GM12878 (cell line): ENCODE results near the gene C10orf90.

Source experiments
- ASH2L ChIP-seq: fragments of 300-600, 200-600 bp; sonication (generic); IDR thresholded peaks from 2 replicates; pipeline ENCODE4 v1.6.1; 2017; ENCODE audit warnings: low read depth, mild to moderate bottlenecking, borderline replicate concordance
- BHLHE40 ChIP-seq, 2 experiments: fragments of 450-650 bp in 1 of 2; IDR thresholded peaks; 2 replicates each; pipeline ENCODE4 v1.6.1; 2011 to 2017; ENCODE audit warnings: low read depth in 2 of 2, borderline replicate concordance in 1 of 2, improper control_type of control experiment in 1 of 2, low read length in 1 of 2, mild to moderate bottlenecking in 1 of 2
- CREM ChIP-seq: IDR thresholded peaks from 2 replicates; pipeline ENCODE4 v1.6.1; 2014; ENCODE audit warnings: antibody characterized with exemption, low read depth
- EZH2 ChIP-seq: IDR thresholded peaks from 2 replicates; pipeline ENCODE4 v1.6.1; 2012; ENCODE audit warnings: low read depth, mild to moderate bottlenecking, control low read depth, inconsistent platforms, low read length, borderline replicate concordance; ENCODE audit not compliant: control insufficient read depth
- KDM1A ChIP-seq: fragments of 200-600 bp; sonication (generic); IDR thresholded peaks from 2 replicates; pipeline ENCODE4 v1.6.1; 2016; ENCODE audit warnings: borderline replicate concordance
- MYC ChIP-seq: IDR thresholded peaks from 2 replicates; pipeline ENCODE4 v1.6.1; 2011; ENCODE audit warnings: mild to moderate bottlenecking, low read length, moderate library complexity, inconsistent platforms; ENCODE audit not compliant: insufficient read depth, insufficient replicate concordance, insufficient read length, severe bottlenecking
- POLR2A ChIP-seq: IDR thresholded peaks from 2 replicates; pipeline ENCODE4 v1.6.1; 2011; ENCODE audit warnings: low read depth, mild to moderate bottlenecking, low read length
- RAD21 ChIP-seq: IDR thresholded peaks from 2 replicates; pipeline ENCODE4 v1.6.1; 2011; ENCODE audit warnings: mild to moderate bottlenecking, low read depth, low read length, moderate library complexity; ENCODE audit not compliant: insufficient read depth
- RAD51 ChIP-seq: fragments of 450-650 bp; IDR thresholded peaks from 2 replicates; pipeline ENCODE4 v1.6.1; 2016; ENCODE audit warnings: moderate library complexity, mild to moderate bottlenecking, inconsistent platforms
- TAF1 ChIP-seq: IDR thresholded peaks from 2 replicates; pipeline ENCODE4 v1.6.1; 2011; ENCODE audit warnings: mild to moderate bottlenecking, low read depth, low read length, borderline replicate concordance
- TF ChIP-seq, protein P1 (sequence below): IDR thresholded peaks from 2 replicates; pipeline ENCODE4 v1.6.1; 2011; ENCODE audit warnings: borderline replicate concordance, low read depth, mild to moderate bottlenecking, moderate library complexity, mixed read lengths, low read length; ENCODE audit not compliant: insufficient read depth; ENCODE audit errors: extremely low read length
- TF ChIP-seq, protein P2 (sequence below), 3 experiments: IDR thresholded peaks in 2 of 3; conservative IDR thresholded peaks in 1 of 3; 2 replicates each; pipeline ENCODE4 v1.5.1; 2011; ENCODE audit warnings: low read depth in 3 of 3, low read length in 3 of 3, mild to moderate bottlenecking in 3 of 3, control low read depth in 2 of 3, moderate library complexity in 2 of 3, inconsistent platforms in 1 of 3, mixed read lengths in 1 of 3; ENCODE audit not compliant: control insufficient read depth in 2 of 3, insufficient read depth in 1 of 3; ENCODE audit errors: extremely low read depth in 1 of 3

DNA sequence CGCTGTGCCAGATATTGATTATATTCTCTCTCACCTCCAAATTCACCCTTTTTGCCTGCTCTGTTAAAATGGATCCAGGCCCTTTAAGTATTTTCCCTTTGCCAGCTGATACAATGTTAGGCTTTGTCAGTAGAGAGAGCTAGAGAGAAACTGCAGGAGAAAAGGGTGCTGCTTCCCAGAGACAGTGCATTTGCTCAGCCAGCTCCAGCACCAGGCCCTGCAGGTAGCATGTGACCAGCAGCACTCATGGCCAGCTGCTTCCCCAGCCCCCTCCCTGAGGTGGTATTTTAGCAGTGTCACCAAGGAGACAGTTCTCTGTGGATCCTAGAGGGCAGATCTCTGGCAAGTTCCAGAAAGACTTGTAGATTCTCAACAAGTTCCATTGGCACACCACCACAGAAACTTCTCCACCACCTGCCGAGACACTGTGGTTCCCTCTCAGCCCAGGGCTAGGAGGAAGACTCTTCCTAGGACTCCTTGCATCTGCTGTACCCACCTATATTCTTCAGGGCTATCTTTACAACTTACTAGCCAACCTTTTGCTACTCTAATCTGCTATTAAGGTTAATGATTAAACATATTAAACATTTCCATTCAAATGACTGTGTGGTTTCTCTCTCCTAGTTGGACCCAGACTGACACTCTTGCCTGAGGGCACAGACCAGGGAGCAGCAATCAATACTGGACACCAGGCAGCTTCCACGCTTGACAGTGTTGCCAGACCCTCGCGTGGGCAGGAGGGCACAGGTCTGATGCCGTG lies 246.6 kb downstream of the C10orf90 start:
- TF ChIP-seq, protein P1, sequence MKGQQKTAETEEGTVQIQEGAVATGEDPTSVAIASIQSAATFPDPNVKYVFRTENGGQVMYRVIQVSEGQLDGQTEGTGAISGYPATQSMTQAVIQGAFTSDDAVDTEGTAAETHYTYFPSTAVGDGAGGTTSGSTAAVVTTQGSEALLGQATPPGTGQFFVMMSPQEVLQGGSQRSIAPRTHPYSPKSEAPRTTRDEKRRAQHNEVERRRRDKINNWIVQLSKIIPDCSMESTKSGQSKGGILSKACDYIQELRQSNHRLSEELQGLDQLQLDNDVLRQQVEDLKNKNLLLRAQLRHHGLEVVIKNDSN: no peak
- TF ChIP-seq RAD21 (no peak), ASH2L (no peak), CREM (no peak), BHLHE40 (IDR thresholded peaks at IDR 0.05; ENCODE audit: borderline replicate concordance in 1 of 2, low read depth in 2 of 2, low read length in 1 of 2) (no peak), EZH2 (no peak), TAF1 (no peak), MYC (no peak), RAD51 (no peak), POLR2A (no peak), KDM1A (no peak)
- TF ChIP-seq, protein P2, sequence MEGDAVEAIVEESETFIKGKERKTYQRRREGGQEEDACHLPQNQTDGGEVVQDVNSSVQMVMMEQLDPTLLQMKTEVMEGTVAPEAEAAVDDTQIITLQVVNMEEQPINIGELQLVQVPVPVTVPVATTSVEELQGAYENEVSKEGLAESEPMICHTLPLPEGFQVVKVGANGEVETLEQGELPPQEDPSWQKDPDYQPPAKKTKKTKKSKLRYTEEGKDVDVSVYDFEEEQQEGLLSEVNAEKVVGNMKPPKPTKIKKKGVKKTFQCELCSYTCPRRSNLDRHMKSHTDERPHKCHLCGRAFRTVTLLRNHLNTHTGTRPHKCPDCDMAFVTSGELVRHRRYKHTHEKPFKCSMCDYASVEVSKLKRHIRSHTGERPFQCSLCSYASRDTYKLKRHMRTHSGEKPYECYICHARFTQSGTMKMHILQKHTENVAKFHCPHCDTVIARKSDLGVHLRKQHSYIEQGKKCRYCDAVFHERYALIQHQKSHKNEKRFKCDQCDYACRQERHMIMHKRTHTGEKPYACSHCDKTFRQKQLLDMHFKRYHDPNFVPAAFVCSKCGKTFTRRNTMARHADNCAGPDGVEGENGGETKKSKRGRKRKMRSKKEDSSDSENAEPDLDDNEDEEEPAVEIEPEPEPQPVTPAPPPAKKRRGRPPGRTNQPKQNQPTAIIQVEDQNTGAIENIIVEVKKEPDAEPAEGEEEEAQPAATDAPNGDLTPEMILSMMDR (IDR thresholded peaks at IDR 0.05 in 2 of 3, conservative IDR thresholded peaks at IDR 0.05 in 1 of 3; ENCODE audit: control insufficient read depth in 2 of 3, extremely low read depth in 1 of 3, insufficient read depth in 1 of 3, low read depth in 3 of 3, low read length in 3 of 3): no peak
